Ureter (tissue), 1 donor: ENCODE results near the gene PTGR1. TPM values are rescaled to one million over a fixed set of nuclear protein-coding genes. Genes with fewer than 3 reads are reported as not detected.

Experiments
- DNase-seq: peaks from one replicate; pipeline ENCODE4 v3.0.0-alpha.2; 2020; ENCODE audit warnings: low spot score
- total RNA-seq: library from RNA; stranded (reverse); gene quantifications from one replicate; pipeline ENCODE4 v1.2.4, GENCODE V29; 2023
- donor health status: DM: yes; HTN: yes; CAD: no.

Gene PTGR1
- total RNA-seq, 1 donor from 2014 or later = 399 TPM

- no peak for DNase-seq
These were observed 56.8 kb downstream of the PTGR1 start for GRCh38 chr9:111542497-111543254.

- no peak for DNase-seq
These were observed 66.2 kb downstream of the PTGR1 start for GRCh38 chr9:111533099-111533790.

GRCh38 chr9:111531716-111532115, 67.7 kb downstream of the PTGR1 start:
- DNase-seq = no peak

GRCh38 chr9:111529787-111530186, 69.7 kb downstream of the PTGR1 start:
- no peak for DNase-seq

- DNase-seq = no peak
These were observed 72.1 kb downstream of the PTGR1 start for GRCh38 chr9:111527347-111527746.

GRCh38 chr9:111525056-111525977, 74.1 kb downstream of the PTGR1 start, which contains the start of gene ZNF483:
Gene ZNF483 (plus strand): TSS chr9:111525179. CDS start chr9:111527396, 2,217 bp downstream.
- peak; percentile 67 for DNase-seq

GRCh38 chr9:111524731-111525055, 74.8 kb downstream of the PTGR1 start:
- DNase-seq = no peak

GRCh38 chr9:111516061-111516465, 83.4 kb downstream of the PTGR1 start:
- DNase-seq = no peak

GRCh38 chr9:111514967-111515366, 84.5 kb downstream of the PTGR1 start:
- DNase-seq = no peak

Other genes with a start within 250 kb of the PTGR1 start
- 125 TPM for gene ECPAS, start 115.3 kb downstream of the PTGR1 start, total RNA-seq
- gene ZNF483, start 74.5 kb downstream of the PTGR1 start, total RNA-seq = 19.1 TPM
- 9.8 TPM for gene DNAJC25, start 31.7 kb upstream of the PTGR1 start, total RNA-seq
- gene GNG10, start 62.0 kb upstream of the PTGR1 start, total RNA-seq = 50.7 TPM
- 0.16 TPM for gene SHOC1, start 195.3 kb upstream of the PTGR1 start, total RNA-seq